OCI-LY7 (cell line): ENCODE measurements around the gene DNAH14.

Experiments used
- EZH2phosphoT487 ChIP-seq: fragments of 200-600 bp; sonication (generic); IDR thresholded peaks from 2 replicates; pipeline ENCODE4 v1.6.1; 2018; ENCODE audit warnings: low read depth, borderline replicate concordance, mild to moderate bottlenecking, mixed run types, antibody characterized with exemption, low read length, moderate library complexity, mixed read lengths
- TF ChIP-seq, protein P1 (sequence below): fragments of 200-600 bp; sonication (generic); conservative IDR thresholded peaks from 2 replicates; pipeline ENCODE4 v1.5.1; 2014; ENCODE audit warnings: mild to moderate bottlenecking, antibody characterized with exemption, low read length, moderate library complexity, mixed read lengths

DNA sequence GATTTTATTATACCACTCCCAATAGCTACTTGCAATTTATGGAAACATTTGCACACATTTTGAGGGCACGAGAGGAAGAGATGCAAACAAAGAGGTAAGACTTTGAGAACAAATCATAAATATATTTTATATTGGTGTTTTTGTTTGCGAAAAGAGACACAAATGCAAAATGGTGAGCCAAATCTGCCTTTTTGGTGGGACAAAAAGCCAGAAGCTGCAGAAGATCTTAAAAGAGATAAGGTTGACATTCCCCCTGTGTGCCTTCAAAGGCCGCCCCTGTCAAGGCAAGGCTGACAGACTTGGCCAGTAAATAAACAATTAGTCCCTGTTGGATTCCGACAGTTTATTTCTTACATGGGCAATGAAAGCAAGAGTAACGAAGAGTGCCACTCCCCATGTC is 375.5 kb downstream of the DNAH14 start:
- TF ChIP-seq, protein P1, sequence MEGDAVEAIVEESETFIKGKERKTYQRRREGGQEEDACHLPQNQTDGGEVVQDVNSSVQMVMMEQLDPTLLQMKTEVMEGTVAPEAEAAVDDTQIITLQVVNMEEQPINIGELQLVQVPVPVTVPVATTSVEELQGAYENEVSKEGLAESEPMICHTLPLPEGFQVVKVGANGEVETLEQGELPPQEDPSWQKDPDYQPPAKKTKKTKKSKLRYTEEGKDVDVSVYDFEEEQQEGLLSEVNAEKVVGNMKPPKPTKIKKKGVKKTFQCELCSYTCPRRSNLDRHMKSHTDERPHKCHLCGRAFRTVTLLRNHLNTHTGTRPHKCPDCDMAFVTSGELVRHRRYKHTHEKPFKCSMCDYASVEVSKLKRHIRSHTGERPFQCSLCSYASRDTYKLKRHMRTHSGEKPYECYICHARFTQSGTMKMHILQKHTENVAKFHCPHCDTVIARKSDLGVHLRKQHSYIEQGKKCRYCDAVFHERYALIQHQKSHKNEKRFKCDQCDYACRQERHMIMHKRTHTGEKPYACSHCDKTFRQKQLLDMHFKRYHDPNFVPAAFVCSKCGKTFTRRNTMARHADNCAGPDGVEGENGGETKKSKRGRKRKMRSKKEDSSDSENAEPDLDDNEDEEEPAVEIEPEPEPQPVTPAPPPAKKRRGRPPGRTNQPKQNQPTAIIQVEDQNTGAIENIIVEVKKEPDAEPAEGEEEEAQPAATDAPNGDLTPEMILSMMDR = no peak
- no peak for TF ChIP-seq EZH2phosphoT487
